ENCODE measurements around the gene DUOXA2.
A peak's percentile ranks its signal among the peaks of the same experiment; 100 is the strongest.

DUOXA2 gene

DNA sequence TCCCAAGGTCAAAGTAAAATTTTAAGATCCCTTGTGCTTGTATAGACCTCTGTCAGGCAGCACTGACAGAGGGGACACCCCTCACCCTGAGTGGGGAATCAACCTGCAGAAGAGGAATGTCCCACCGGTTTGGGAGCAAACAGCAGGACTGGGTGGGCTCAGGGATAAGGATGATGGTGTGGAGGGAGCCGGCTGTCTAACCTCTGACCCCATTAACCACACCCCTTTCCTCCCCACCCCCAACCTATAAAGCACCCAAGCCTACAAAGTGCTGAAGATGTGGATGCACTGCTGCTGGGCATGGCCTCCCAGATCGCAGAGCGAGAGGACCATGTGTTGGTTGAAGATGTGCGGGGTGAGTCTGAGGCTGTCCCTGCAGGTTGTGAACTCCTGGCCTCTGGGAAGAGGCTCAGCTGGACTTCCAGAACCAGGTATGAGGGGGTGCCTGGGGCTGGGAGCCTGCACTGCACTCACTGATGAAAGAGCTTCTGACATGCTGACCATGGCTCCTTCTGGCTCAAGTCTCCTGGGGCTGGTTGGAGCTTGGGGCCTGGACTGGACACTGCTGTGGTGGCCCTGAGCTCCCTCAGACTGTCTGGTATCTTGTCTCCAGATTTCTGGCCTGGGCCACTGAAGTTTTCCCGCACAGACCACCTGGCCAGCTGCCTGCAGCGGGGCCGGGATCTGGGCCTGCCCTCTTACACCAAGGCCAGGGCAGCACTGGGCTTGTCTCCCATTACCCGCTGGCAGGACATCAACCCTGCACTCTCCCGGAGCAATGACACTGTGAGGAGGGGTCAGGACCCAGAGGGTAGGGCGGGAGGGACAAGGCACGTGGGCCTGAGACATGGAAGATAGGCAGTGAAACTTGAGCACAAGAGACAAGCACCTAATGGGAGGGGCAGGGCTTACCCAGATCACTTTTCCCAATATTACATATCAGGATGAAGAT is 25.0 kb downstream of the DUOXA2 start:
- DNase-seq: no peak

DNA sequence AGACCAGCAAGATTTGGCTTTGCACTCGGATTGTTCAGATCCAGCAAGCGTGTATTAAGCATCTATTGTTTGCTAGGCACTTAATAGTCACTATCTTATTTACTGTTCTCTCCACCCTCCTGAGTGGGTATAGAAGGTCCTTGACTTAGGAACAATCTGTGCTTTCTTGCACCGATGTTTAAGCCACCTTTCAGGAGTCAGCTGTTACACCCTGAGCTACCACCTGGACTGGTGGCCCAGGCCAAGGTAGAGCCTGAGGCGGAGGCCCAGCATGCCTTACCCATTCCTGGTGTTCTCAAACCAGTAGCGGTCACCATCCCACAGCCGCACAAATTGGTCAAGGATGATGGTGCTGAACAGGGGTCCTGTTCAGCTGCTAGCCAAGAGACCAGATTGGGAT is 25.6 kb downstream of the DUOXA2 start:
- DNase-seq: no peak

- no peak for DNase-seq
These were observed 26.6 kb downstream of the DUOXA2 start for GRCh38 chr15:45140557-45141250.

- no peak for DNase-seq
These were observed 27.3 kb downstream of the DUOXA2 start for GRCh38 chr15:45141386-45141785.

DNA sequence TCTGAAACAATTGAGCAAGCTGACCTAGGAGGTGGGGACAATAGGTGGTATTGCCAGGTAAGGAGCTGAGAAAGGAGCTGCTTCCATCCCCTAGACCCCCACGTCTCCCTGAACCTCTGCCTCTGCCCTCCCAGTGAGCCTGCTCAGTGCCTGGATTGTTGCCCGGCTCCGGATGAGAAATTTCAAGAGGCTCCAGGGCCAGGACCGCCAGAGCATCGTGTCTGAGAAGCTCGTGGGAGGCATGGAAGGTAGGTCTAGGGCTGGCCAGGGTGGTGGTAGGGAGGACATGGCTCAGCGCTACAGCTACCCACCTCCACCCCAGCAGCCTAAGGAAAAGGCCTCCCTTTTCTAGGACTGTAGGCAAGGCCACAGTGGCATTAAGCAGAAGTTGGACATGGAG is 28.9 kb downstream of the DUOXA2 start:
- no peak for DNase-seq

GRCh38 chr15:45143946-45144345 is 29.8 kb downstream of the DUOXA2 start:
- no peak for DNase-seq

- DNase-seq: no peak
These were observed 30.6 kb downstream of the DUOXA2 start for GRCh38 chr15:45144775-45145174.

DNA sequence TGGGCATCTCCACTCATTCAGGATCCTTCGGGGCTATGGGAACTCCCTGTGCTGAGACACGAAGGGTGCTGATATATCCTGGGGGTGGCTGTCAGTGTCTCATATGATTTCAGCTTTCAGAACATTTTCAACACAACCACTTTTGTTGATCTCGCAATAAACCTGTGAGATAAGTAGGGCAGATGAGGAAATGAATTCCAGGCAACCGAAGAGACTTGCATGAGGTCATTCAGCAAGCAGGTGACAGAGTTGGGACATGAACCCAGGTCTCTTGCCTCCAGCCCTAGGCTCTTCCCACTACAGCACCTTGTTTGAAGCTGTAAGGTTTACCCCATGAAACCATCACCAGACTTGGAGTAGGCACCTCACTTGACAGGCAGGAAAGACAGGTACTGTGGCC is 32.3 kb downstream of the DUOXA2 start:
- DNase-seq: no peak

- DNase-seq: no peak
These were observed 33.5 kb downstream of the DUOXA2 start for GRCh38 chr15:45147606-45148005.

DNA sequence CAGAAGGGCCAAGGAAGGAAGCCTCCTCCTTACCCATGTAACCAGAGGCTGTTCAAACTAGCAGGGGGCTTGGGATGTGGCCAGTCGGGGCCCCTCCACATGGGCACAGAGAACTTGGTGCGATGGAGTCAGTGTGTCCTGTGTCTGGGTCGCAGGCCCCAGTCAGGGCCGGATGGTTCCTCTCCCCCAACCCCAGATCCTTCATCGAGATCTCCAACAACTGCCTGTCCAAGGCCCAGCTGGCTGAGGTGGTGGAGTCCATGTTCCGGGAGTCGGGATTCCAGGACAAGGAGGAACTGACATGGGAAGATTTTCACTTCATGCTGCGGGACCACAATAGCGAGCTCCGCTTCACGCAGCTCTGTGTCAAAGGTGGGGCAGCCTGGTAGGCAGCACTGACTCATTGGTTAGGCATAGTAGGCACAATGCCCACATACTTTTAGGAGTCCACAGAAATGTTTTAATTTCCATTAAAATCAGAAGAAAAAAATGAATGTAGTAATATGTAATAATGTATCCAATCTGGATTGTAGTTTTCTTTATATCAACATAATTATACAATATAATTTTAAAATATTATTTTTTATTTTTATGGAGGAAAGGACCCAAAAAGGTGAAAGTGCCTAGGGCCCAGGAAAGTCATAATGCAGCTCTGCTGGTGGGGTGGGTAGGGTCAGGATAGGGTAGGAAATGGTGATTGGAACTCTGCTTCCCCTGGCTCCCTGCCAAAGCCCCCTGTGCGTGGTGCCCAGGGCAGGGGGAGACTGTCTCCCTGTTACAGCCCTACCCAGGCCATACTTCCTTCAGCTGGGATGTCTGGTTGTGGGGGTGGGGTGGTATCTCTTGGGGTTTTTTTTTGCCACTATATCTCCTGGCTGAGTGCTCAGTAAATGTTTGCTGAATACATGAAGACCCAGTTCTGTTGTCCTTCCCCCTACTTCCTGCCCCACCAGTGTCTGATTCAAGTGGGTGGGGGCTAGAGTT is 34.2 kb downstream of the DUOXA2 start:
- no peak for DNase-seq

DNA sequence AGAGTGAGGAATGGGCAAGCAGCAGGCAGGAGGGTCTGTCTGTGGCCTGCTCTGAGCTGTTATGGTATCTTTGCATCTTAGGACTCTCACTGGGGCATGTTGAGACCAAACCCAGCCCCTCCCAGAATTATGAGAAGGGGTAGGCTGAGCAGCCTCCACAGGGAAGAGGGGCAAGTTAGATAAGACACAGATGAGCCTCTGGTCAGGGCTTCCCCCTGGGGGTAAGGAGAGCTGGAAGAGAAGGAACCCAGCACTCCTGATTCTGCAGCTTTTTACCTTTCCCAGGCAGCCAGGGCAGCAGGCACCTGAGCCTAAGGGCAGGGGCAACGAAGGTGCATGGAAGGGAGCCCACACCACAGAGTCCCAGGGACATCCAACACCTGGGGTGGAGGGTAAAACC is 34.9 kb downstream of the DUOXA2 start:
- no peak for DNase-seq

DNA sequence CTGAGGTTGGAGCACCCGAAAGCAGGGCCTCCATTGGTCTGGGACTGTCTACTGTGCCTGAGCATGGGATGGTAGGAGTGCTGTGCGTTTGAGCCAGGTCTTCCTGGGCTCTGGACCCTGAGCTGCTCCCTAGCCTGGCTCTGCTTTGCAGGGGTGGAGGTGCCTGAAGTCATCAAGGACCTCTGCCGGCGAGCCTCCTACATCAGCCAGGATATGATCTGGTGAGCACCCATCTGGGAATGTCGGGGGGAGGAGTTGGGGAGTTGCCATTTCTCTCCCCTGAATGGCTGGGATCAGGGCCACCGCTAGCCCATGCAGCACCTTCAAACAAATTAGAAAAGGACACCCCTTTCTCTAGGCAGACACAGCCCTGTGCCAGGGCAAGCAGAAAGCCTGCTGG is 36.4 kb downstream of the DUOXA2 start:
- no peak for DNase-seq

DNA sequence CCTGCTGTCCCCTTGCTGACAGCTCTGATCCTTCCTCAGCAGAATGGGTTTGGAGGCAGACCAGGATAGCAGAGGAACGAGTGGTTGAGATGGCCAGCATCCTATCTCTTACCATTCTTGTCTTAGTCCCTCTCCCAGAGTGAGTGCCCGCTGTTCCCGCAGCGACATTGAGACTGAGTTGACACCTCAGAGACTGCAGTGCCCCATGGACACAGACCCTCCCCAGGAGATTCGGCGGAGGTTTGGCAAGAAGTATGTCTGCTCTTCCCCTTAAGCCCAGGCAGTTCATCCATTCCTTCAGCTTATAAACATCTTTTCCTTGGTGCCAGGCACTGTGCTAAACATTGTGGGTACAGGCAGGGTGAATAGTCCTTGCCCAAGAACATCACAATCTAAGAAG is 36.9 kb downstream of the DUOXA2 start:
- no peak for DNase-seq

DNA sequence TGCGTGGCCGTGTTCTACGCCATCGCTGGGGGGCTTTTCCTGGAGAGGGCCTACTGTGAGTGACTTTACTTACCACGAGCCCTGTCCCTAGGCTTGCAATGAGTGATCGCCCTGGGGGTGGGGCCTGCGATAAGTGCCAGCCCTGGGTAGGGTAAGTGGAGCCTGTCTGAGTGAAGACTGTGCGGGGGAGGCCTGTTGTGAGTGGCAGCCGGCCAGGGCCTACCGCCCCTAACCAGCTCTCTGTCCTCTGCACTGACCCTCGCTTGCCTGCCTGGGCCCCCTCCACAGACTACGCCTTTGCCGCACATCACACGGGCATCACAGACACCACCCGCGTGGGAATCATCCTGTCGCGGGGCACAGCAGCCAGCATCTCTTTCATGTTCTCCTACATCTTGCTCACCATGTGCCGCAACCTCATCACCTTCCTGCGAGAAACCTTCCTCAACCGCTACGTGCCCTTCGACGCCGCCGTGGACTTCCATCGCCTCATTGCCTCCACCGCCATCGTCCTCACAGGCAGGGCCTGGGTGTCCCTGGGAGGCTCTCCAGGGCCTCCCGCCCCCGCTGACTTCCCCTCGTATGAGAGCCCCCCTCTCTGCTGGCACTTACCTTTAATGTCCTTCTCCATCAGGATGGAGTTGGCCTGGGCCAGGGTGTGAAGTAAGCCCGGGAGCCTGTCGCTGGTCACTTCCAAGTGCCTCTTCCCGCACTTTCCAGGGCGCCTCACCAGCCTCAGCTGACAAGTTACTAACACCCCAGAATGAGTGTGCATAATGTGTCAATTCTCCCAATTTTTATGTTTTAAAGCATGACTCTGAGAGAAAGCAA is 38.1 kb downstream of the DUOXA2 start:
- DNase-seq: no peak

DNA sequence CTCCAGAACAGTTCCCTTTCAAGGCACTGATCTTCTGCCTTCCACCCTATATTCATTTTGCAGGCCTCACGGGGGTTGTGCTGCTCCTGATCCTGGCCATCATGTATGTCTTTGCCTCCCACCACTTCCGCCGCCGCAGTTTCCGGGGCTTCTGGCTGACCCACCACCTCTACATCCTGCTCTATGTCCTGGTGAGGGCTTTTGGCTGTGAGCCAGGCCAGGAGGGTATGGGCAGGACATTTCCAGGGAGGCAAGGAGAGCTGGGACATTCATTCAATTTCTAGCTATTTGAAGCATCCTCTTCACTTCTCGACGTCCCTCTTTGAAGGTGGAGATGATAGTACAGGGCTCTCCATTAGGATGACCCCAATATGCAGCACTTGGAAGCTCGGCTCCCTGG is 41.6 kb downstream of the DUOXA2 start:
- DNase-seq: no peak

- no peak for DNase-seq
These were observed 42.8 kb downstream of the DUOXA2 start for GRCh38 chr15:45156744-45157455.

DNA sequence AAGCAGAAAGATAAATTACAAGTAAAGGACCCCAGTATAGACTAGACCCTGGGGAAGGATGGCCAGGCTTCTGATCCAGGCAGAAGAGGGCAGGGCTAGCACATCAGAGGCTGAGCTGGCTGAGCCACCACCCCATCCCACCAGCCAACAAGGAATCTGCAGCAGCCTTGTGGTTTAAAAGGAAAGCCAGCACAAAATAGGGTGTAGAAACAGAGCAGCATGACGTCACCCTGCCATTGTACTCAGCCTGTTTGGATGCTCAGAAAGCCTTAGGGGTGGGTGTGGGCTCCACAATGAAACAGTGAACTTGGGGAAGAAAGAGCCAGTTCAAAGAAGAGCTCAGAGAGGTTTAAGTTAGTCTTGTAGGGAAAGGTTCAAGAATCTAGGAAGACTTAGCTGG is 43.8 kb downstream of the DUOXA2 start:
- DNase-seq: no peak

DNA sequence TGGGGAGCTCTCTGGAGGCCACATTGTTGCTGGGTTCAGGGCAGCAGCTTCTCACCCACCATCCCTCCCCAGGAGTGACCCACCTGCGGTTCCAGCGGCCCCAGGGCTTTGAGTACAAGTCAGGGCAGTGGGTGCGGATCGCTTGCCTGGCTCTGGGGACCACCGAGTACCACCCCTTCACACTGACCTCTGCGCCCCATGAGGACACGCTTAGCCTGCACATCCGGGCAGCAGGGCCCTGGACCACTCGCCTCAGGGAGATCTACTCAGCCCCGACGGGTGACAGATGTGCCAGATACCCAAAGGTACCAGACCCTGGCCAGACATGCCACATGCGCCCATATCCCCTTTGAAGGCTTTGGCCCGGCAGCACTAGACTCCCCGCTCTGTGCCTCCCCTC is 47.5 kb downstream of the DUOXA2 start:
- no peak for DNase-seq

DNA sequence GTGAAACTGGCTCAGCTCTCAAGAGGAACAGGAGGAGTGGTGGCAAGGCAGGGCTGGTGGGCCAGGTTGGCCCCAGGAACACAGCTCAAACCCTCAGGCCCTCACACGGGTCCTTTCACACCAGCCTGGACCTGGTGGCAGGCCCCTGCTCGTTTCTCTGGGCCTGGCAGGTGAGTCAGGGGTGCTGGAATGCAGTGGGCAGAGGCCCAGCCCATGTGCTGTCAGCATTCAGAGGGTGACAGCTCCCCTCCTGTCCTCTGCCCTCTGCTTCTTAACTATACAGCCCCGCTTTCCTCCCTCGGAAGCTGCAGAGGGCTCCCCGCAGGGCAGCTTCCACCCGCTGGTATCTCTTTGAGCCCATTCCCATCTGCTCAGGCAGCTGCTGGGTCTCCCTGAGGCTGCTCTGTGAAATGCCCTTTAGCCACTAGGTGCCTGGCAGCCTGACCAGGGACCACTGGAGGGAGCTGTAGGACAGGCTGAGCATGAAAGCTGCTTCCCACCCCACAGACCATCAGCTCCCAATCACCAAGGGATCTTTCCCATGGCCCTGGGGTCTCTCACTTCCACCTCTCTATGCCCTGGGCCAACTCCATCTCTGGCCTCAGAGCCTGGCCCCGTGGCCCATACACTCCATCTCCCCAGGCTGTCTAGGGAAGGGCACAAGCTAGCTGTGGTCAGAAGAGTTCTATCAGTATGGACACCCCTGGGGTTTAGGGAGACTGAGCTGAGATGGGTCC is 48.8 kb downstream of the DUOXA2 start:
- DNase-seq: peak; percentile 96

- DNase-seq: no peak
These were observed 49.4 kb downstream of the DUOXA2 start for GRCh38 chr15:45163508-45163856.

- no peak for DNase-seq
These were observed 50.8 kb downstream of the DUOXA2 start for GRCh38 chr15:45164914-45165313.
